Upper lobe of left lung (tissue), 4 donors: ENCODE results near the gene SGK2.

Experiments
- EP300 ChIP-seq, 4 donors: sonication (generic); formaldehyde crosslinking; IDR thresholded peaks; one replicate each; pipeline ENCODE4 v1.5.1; 2017; ENCODE audit warnings: antibody characterized with exemption in 4 of 4, control low read depth in 2 of 4
- POLR2A ChIP-seq, 4 donors: fragments of 450-650 bp; IDR thresholded peaks; one replicate each; pipeline ENCODE4 v1.5.1; 2016 to 2017; ENCODE audit warnings: antibody characterized with exemption in 4 of 4, mild to moderate bottlenecking in 2 of 4
- POLR2AphosphoS5 ChIP-seq, 2 donors: sonication (generic); formaldehyde crosslinking; IDR thresholded peaks; one replicate each; pipeline ENCODE4 v1.5.1; 2017; ENCODE audit warnings: antibody characterized with exemption in 2 of 2
- TF ChIP-seq, protein P1 (sequence below), 6 experiments: fragments of 450-650 bp in 4 of 6; fragments of 200-600 bp in 2 of 6; sonication (generic) in 2 of 6; IDR thresholded peaks; one replicate each; pipeline ENCODE4 v1.5.1; 2016 to 2019; ENCODE audit warnings: antibody characterized with exemption in 6 of 6

DNA sequence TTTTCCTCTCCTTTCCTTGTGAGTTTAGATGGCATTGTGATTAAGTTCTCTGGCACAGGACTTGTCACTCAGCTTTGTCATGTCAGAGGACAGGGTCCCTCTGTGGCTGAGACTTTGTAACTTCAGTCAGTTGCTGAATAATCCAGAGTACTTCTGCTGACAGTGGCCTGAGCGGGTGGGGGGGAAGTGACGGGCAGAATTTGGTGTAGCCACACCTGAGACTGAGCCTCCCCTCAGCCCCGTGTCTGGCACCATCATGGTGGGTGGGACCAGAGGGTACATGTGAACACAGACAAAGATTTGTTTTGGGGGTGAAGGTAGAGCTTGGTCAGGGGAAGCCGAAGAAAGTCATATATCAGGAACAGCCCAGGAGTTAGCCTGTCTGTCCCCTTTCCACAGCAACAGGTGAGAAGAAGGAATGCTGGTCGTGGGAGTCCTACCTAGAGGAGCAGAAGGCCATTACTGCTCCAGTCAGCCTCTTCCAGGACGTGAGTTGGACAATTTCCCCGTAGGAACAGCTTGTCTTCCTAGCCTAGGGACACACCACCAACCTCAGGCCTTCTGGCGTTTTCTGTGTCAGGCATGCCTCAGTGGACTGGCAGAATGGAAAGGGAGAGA lies 30.5 kb upstream of the SGK2 start:
- TF ChIP-seq, protein P1, sequence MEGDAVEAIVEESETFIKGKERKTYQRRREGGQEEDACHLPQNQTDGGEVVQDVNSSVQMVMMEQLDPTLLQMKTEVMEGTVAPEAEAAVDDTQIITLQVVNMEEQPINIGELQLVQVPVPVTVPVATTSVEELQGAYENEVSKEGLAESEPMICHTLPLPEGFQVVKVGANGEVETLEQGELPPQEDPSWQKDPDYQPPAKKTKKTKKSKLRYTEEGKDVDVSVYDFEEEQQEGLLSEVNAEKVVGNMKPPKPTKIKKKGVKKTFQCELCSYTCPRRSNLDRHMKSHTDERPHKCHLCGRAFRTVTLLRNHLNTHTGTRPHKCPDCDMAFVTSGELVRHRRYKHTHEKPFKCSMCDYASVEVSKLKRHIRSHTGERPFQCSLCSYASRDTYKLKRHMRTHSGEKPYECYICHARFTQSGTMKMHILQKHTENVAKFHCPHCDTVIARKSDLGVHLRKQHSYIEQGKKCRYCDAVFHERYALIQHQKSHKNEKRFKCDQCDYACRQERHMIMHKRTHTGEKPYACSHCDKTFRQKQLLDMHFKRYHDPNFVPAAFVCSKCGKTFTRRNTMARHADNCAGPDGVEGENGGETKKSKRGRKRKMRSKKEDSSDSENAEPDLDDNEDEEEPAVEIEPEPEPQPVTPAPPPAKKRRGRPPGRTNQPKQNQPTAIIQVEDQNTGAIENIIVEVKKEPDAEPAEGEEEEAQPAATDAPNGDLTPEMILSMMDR (IDR thresholded peaks at IDR 0.05), result no peak
- TF ChIP-seq EP300 (IDR thresholded peaks at IDR 0.05), result no peak
- no peak for TF ChIP-seq POLR2AphosphoS5 (IDR thresholded peaks at IDR 0.05)
- TF ChIP-seq POLR2A (IDR thresholded peaks at IDR 0.05), result no peak
